GM19328 (cell line): ENCODE data around the gene MYLK4.

Experiments
- ATAC-seq: cut with Tn5 transposase; IDR thresholded peaks from one replicate; pipeline ENCODE4 v1.9.1; 2021; ENCODE audit warnings: mild to moderate bottlenecking, moderate library complexity; ENCODE audit not compliant: unreplicated experiment

MYLK4 gene

DNA sequence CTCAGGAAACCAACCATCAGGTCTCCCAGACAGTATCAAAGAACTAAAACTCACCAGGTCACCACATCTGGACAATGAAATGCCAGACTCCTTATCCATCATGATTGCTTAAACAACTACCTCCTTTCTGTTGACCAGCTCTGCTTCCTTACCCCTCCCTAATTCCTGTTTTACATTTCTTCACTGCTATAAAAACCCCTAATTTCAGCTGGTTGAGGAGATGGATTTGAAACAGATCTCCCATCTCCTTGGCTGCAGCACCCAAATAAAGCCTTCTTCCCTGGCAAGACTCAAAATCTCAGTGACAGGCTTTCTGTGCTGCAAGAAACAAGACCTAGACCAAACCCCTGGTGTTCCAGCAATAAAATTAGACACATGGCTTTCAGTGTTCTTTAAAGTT is 40.3 kb downstream of the MYLK4 start:
- no peak for ATAC-seq

DNA sequence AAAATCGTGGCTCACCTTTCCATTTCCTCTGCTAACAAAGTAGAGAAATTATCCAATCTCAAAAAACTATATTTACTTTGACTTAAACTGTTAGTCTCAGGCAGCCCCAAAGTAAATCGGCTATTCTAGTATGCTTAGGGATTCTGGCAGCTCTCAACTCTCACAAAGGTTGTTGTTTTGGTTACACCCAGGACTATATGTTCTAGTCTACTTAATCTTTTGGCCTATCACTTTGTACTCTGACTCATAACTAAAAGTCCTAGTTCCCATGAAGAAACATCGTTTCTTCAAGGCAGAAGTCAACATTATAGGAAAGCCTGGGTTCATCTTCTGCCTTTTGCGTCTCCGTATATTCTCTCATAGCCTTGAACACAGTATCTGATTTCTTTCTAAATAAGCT is 42.3 kb downstream of the MYLK4 start:
- no peak for ATAC-seq

- ATAC-seq: no peak
These were observed 44.2 kb downstream of the MYLK4 start for GRCh38 chr6:2706558-2706957.

DNA sequence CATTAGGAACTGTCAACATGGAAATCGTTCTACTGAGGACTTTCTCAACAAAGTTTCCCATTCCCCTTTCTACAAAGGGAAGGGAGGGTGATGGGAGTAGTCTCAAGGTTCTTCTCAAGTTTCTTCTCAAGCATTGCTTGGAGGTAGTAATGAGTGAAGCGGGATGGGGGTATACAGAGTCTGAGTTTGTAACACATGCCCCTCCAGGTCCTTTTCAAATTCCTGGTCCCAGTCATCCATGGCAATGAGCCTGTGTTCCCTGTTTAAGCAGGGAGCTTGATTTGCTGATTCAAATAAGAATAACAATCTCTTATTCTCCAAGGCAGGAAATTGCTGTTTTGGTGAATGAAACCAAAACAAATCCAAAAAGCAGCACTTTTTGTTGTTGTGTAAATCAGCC is 45.5 kb downstream of the MYLK4 start:
- ATAC-seq: no peak

DNA sequence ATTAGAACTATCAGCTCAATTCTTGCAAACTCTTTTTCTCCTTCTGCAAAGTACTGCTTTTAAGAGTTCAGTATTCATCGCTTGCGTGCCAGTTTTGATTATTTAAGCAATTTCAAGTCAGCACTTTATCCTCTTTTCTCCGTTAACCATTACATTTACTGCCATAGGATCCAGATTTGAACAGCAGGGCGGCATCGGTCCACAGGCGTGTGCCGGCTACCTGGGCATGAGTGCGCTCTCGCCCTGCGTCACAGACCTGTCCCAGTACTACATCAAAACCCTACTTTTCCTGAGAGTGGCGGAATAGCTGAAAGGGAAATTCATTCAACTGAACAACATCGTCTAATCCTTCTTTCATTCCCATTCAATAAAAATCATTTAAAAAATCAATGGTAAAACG is 53.4 kb downstream of the MYLK4 start:
- ATAC-seq: no peak

DNA sequence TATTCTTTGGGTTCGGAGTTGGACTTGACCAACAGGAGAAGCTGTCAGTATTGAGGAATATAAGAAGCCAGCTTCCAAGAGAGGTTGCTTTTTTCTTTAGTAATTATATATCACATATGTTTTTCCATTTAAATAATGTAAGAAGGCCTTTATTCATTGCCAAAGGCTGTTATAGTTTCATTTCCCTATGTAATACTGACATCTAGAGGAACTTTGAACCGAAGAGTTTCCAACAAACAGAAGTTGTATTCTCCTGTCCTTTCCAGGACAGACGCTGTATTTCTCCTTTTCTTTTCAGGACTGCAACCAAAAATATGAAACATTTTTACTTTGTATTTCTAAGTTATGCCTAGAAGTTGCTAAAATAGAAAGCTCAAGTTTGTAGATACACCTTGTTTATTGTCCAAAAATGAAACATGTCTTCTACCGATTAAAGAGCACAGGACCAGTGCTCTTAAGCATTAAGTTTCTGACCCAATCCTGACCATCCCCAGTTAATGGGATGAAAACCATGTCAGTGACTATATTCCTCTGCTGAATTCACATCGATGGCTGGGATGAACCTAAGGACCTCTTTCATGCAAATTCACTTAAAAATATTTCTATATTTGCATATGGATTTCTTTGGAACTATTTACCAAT is 55.1 kb downstream of the MYLK4 start:
- no peak for ATAC-seq

GRCh38 chr6:2693231-2693630 is 57.5 kb downstream of the MYLK4 start:
- ATAC-seq: no peak

GRCh38 chr6:2688401-2689064 is 62.2 kb downstream of the MYLK4 start:
- ATAC-seq: no peak

- no peak for ATAC-seq
These were observed 63.3 kb downstream of the MYLK4 start for GRCh38 chr6:2687456-2687855.

DNA sequence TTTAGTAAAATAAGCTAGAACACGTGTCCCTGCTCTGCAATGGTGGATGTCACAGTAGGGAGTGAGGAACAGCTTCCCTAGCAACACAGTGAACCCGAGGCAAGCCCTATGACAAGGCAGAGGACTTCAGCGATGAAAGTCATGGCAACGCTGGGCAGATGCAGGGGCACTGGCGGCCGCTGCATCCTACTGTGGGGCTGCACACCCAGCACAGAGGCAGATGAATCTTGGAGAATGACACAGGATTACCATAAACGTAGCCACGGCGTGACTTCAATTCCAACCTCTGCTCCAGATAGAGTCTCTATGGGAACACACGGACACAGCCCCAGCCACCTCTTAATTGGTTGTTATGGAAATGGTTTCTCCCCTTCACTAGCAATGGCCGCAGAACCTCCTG is 64.2 kb downstream of the MYLK4 start:
- ATAC-seq: no peak

DNA sequence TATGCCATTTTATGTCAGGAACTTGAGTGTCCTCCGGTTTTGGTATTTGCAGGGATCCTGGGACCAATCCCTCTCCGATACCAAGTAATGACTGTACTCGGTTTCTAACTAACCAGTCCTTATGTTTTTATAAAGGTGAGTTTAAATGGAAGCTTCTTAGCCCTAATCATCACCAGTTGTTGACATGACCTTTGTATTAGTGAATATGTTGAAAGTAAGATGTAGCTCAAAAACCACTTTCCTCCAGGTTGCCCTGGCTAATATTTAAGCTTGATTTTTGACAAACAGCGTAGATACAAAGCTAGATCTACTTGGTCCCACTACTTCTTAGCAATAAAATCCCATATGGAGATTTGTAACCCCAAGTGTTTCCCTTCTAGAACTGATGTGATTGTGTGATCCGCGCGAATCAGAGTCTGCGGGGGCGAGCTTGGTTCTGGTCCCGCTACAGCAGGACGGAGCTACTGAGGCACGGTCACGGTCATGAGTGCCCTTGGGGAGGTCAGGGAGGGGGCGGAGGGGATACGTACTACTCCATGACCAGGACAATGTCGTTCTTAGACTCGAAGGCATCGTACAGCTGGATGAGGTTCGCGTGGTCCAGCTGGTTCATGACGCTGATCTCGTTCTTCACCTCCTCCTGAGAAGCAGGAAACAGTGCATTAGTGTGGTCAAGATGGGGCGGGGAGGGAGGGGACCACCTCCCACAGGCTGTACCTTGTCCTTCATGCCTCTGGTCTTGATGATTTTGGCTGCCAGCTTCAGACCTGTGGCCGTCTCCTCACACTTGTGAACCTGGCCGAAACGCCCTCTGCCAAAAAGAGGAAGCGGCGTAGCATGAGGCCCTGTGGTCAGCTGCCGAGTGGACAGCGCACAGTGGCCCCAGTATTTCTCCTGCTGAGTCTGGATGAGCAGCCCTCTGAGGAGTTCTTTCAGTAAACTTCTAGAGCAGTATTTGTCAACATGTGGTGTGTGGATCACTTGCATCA is 65.7 kb downstream of the MYLK4 start:
- no peak for ATAC-seq

DNA sequence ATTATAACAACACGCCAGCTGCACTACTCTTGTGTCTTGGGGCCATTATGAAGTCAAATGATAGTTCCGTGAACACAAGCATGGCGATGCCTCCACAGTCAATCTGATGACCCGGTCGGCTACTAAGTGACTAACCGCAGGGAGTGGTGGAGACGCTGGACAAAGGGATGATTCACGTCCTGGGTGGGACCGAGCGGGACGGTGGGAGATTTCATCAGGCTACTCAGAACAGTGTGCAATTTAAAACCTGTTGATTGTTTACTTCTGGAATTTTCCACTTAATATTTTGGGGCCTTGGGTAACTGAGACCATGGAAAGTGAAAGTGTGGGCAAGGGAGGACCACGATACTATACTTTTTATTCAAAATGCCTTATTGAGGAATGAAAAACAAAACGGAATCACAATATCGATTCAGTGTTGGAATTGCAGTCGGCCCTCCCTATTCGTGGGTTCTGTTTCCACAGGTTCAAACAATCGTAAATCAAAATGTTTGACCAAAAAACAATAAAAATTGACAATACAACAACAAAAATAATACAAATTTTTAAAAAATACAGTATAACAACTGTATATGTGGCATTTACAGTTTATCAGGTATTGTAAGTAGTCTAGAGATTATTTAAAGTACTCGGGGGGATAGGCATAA is 66.5 kb downstream of the MYLK4 start:
- ATAC-seq: no peak

DNA sequence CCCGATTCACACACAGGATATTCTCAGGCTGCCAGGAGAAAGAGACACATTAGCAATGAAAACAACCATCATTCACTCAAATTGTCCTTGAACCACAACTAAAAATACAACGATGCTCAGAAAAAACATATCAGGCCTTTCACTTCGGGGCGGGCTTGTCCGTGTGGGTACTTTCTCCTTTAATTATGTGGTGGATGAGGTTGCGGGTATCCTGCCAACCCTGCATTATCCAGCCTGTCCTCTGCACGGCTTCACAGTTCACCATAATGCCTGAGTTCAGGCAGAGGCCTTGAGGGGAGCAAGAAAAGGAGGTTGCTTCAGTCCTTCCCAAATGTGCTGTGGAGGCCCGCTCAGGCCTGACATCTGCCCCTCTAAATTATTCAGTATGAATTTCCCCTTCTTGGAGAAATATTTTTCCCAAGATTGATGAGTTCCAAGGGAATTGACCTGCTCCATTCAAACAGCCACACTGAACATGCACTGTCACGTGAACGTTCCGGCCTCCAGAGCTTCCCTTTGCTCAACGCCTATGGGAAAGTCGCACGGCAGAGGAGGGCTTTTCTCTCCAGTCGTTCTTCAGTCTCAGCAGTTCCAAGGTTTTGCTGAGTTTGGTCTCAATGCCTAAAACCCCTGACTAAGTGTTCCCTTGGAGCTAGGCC is 70.3 kb downstream of the MYLK4 start:
- ATAC-seq: no peak

GRCh38 chr6:2677080-2677593 is 73.6 kb downstream of the MYLK4 start:
- no peak for ATAC-seq

DNA sequence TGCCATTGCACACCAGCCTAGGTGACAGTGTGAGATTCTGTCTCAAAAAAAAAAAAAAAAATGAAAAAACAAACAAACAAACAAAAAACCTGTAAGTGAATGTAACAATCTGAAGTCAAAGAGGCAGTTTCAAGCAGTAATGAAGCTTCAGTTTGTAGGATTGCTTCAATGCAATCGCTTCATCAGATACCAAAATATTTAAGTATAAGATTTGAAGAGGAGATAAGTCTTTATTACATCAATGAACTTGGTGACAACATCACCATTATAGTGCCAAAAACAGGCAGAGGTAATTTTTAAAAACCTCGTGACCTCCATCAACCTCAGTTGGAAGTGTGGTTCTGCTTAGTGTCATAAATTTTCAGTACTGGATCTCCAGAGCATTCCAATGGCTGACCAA is 74.7 kb downstream of the MYLK4 start:
- ATAC-seq: no peak

GRCh38 chr6:2674857-2675256 is 75.9 kb downstream of the MYLK4 start:
- no peak for ATAC-seq

- no peak for ATAC-seq
These were observed 81.5 kb downstream of the MYLK4 start for GRCh38 chr6:2669067-2669700.

- no peak for ATAC-seq
These were observed 83.1 kb downstream of the MYLK4 start for GRCh38 chr6:2667617-2668016.

DNA sequence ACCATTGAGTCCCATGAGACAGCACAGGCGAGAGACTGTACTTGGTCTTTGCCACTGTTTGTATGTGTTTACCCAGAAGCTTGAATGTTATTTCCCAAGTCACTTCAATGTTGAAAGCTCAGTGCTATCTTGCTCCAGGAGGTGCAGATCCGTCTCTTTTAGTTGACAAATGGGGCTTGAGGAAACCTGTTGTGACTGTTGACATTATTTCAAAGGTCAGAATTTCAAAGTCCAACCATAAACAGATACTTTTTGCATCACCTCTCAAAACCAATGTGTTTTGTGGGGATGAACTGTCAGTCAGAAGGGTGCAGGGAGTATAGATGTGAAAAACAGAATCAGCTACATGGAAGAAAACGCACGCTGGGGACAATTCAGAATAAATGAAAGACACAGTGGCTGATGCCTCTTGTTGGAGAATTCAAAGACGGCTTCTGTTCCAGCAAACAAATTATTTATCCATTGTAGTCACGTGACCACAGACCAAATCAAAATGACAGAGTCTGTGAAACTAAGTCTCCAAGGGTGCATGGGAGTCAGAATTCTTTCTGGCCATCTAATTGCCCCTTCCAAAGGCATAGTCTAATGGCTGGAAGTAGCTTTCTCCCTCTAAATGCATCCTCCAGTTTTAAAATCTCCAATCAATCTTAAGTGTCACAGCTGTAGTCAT is 83.7 kb downstream of the MYLK4 start:
- no peak for ATAC-seq
